Ureter (tissue), 1 donor: ENCODE measurements around the gene KIF24. TPM values are rescaled to one million over a fixed set of nuclear protein-coding genes. Genes with fewer than 3 reads are reported as not detected.
"Not testable (repeated sequence)": the region's sequence is repeated elsewhere in the genome, so short reads cannot be mapped to it uniquely, and the experiment has no call there.

Source experiments
- DNase-seq: peaks from one replicate; pipeline ENCODE4 v3.0.0-alpha.2; 2020; ENCODE audit warnings: low spot score
- total RNA-seq: library from RNA; stranded (reverse); gene quantifications from one replicate; pipeline ENCODE4 v1.2.4, GENCODE V29; 2023
- donor health status: DM: yes; HTN: yes; CAD: no.

Gene KIF24
- total RNA-seq, 1 donor from 2014 or later: 0.94 TPM

DNA sequence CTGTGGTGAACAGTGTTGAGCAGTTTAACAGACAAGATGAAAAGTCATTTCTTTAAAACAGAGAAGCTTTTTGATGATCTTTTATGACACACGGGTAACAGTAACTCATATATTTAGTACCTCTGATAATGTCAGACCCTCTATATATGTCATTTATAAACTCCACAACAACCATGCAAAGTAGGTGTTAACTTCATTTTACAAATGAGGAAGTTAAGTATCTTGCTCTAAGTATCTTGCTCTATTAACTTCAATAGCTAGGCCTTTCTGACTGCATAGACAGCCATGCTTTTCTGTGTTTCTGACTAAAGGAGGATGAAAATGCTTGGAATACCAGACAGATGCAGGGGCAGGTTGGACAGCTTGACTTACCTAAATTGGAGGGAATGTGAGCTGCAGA is 2.1 kb upstream of the KIF24 start:
- no peak for DNase-seq

DNA sequence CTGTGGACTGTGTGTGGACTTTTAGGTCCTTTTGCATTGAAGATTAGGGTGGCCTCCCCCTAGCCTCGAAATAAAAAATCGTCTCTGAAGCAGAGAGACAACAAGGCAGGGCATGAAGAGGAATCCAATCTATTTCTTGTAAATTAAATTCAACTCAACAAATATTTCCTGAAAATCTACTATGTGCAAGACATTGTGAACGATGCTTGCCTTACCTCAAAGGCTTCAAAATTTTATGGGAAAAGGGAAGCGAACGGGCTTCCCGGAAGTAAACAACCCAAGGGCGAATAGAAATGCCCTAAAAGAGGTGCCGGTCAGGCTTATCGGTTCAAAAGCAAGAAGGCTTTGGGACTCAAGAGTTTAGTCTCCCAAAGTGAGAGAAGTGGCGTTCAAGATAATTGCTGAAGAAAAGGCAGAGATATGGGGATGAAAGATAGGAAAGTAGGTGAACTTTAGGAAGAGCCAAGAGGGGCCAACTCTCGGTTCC is 525 bp downstream of the KIF24 start:
- no peak for DNase-seq

DNA sequence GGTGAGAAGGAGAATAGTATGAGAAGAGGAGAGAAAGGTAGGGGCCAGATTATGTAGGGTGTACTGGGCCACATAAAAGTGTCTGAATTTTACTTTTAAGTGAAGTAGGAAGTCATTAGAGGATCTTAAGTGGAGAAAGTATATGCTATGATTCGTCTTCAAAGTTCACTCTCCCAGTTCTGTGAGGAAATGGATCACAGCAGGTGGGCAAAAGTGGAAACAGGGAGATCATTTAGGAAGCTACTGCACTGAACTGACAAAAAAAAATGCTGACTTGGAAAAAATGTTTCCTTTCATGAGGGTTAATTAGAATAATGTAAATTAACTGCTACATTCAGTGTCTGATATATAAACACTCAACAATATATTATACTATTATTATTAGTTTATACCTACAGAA is 2.4 kb downstream of the KIF24 start:
- DNase-seq: no peak

DNA sequence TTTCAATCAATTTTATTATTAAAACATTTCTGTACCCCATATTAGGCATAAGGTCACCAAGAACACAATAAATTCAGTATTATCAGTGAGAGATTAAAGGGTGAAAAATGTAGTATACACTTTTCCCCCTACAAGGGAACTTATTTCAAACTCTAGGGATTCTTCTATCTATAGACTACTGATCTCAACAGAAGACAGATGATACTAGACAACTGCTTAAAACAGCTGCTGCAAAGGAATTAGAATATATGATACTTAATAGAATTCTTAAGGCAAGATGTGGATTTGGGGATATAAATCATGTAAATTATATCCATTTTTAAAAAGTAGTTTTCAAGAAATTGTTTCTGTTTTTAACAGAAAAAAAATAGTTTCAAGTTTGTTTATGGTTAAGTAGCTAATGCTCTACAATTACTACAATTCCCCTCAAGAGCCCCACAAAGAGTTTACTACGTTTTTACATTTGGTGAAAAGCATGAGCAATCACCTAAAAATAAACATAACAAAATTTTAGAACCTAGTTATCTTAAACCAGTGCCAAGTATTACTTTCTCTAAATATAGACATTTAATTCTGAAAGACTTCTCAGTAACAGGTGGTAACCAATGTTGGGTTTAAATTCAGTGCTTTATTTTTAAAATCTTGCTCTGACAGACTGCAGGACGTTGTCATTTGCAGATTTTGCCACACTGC is 6.0 kb downstream of the KIF24 start:
- no peak for DNase-seq

GRCh38 chr9:34321451-34321850 is 7.6 kb downstream of the KIF24 start:
- no peak for DNase-seq

GRCh38 chr9:34318163-34318790 is 10.8 kb downstream of the KIF24 start:
- DNase-seq: no peak

DNA sequence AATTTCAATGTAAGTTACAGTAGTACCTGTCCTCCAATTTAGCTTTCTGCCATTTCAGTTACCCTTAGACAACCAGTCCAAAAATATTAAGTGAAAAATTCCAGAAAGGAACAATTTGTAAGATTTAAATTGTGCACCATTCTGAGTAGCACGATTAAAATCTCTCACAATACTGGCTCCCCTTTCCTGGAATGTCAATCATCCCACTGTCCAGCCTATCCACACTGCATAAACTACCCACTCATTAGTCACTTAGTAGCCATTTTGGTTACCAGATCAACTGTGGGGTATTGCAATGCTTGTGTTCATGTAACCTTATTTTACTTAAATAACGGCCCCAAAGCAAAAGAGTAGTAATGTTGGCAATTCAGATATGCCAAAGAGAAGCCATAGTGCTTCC is 11.6 kb downstream of the KIF24 start:
- no peak for DNase-seq

DNA sequence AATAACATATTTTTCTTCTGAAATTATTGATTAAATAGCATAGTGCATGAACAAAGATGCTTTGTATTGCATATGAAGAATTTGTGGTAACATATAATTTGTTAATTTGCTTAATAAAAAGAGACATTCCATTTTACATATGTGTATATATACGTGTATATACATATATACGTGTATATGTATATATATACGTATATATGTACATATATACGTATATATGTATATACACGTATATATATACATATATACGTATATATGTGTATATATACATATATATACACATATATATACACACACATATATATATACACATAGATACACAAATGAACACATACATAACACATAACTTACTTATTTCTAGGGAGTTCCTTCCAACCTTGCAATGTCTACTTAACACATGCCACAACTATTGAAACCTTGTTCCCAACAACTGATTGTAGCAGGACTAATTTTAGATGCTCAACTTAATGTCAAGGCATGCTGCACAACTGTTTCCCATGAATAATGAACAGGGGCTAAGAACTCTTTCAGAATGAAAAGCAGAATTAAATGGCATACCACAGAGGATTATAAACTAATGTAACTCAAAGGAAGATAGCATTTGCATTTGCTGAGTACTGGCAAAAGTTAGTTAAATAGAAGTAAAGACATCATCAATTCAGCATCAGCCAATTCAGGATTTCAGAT is 17.4 kb downstream of the KIF24 start:
- no peak for DNase-seq

DNA sequence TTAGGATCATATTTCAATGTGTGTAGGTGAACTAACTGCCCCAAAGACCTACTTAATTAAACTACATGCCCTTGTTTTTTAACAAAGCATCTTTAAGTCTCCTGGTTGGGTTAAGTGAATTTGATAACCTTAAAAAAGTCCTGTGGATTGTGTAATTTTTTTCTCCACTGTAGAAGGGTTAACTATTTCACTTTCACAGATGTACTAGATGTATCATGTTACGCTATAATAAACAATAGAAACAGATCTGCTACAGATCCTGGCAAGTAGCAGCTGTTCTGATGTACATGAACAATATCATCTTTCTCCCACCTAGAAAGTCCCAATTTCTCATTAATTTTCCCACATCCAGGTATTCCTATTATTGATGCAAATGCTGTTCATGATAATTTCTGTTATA is 18.9 kb downstream of the KIF24 start:
- DNase-seq: no peak

DNA sequence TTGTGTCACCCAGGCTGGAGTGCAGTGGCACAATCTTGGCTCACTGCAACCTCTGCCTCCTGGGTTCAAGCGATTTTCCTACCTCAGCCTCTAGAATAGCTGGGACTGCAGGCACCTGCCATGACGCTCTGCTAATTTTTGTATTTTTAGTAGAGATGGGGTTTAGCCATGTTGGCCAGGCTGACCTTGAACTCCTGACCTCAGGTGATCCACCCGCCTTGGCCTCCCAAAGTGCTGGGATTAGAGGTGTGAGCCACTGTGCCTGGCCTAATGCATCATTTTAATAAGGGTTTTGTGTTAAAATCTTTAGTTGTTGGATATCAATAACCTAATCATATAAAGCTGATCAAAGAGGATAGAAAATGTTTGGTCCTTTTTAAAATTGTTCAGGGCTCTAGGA is 20.8 kb downstream of the KIF24 start:
- DNase-seq: not testable (repeated sequence)

- not testable (repeated sequence) for DNase-seq
These were observed 28.0 kb downstream of the KIF24 start for GRCh38 chr9:34301064-34301463.

DNA sequence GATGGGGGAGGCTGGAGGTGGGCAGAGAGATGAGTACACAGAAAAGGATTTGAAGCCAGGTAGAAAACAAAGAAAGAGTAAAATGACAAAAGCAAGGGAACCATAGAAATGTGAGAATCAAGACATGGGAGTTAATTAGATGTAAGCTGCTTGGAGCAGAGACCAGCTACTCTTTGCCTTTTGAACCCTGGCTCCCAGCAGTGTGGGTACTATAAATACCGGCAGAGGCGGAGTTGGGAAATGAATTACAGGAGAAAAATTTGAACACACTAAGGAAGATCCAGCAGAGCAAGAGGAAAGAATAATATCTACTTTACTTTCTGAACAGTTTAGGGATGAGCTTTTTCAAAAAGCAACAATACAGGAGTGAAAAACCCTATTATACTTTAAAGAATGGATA is 36.5 kb downstream of the KIF24 start:
- no peak for DNase-seq

- DNase-seq: no peak
These were observed 37.6 kb downstream of the KIF24 start for GRCh38 chr9:34291423-34291822.

DNA sequence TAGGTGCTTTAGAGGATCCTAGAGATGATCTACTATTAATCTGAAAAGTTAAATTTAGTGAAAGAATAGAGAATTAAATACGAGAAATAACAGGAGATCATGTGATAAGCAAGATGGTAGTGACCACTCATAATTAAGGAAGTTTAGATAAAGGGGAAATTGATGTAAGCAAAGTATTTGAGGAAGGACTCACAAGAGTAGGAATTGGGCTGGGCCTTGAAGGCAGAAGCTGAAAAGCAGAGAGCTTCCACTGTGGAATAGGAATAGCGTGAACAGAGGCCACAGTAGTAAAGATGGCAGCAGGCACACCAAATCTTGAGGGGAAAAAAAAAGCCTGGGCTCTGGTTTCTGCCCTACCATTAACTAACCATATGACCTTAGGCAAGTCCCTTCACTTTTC is 38.0 kb downstream of the KIF24 start:
- DNase-seq: no peak

- no peak for DNase-seq
These were observed 39.9 kb downstream of the KIF24 start for GRCh38 chr9:34289159-34289558.

GRCh38 chr9:34282096-34282495 is 47.0 kb downstream of the KIF24 start:
- DNase-seq: no peak

- no peak for DNase-seq
These were observed 49.7 kb downstream of the KIF24 start for GRCh38 chr9:34279411-34279810.

Other genes starting within 250 kb of the KIF24 start
- 31.6 TPM for gene DCAF12, start 202.6 kb downstream of the KIF24 start, total RNA-seq
- gene UBAP1, start 150.2 kb downstream of the KIF24 start, total RNA-seq: 47.0 TPM
- gene NUDT2, start 301 bp upstream of the KIF24 start, total RNA-seq: 18.7 TPM
- gene MYORG, start 47.6 kb upstream of the KIF24 start, total RNA-seq: 8.1 TPM
- 22.3 TPM for gene FAM219A, start 129.3 kb upstream of the KIF24 start, total RNA-seq
- gene DNAI1, start 129.5 kb upstream of the KIF24 start, total RNA-seq: not detected
- 0.36 TPM for gene ENHO, start 193.7 kb upstream of the KIF24 start, total RNA-seq